ENCODE data around the gene GRM7.

The GRM7 gene

GRCh38 chr3:7428206-7428718, 567.3 kb downstream of the GRM7 start:
- TF ChIP-seq CTCF (IDR thresholded peaks at IDR 0.05; ENCODE audit: low read depth, low read length), result no peak
- DNase-seq (ENCODE audit: extremely low read depth, low read depth), result no peak

- TF ChIP-seq CTCF (IDR thresholded peaks at IDR 0.05; ENCODE audit: low read depth, low read length), result no peak
Observed at GRCh38 chr3:7432610-7433009, 571.7 kb downstream of the GRM7 start.

GRCh38 chr3:7433073-7433472, 572.2 kb downstream of the GRM7 start:
- DNase-seq (ENCODE audit: extremely low read depth, low read depth), result no peak

More at GRCh38 chr3:7432610-7433009, 571.7 kb downstream of the GRM7 start:
- DNase-seq (ENCODE audit: extremely low read depth, low read depth), result no peak

GRCh38 chr3:7436542-7436941, 575.6 kb downstream of the GRM7 start:
- no peak for DNase-seq (ENCODE audit: extremely low read depth, low read depth)
- no peak for TF ChIP-seq CTCF (IDR thresholded peaks at IDR 0.05; ENCODE audit: low read depth, low read length)

More at GRCh38 chr3:7433073-7433472, 572.2 kb downstream of the GRM7 start:
- no peak for TF ChIP-seq CTCF (IDR thresholded peaks at IDR 0.05; ENCODE audit: low read depth, low read length)

GRCh38 chr3:7437231-7437630, 576.3 kb downstream of the GRM7 start:
- no peak for TF ChIP-seq CTCF (IDR thresholded peaks at IDR 0.05; ENCODE audit: low read depth, low read length)
- no peak for DNase-seq (ENCODE audit: extremely low read depth, low read depth)

GRCh38 chr3:7439101-7439680, 578.3 kb downstream of the GRM7 start:
- no peak for TF ChIP-seq CTCF (IDR thresholded peaks at IDR 0.05; ENCODE audit: low read depth, low read length)
- no peak for DNase-seq (ENCODE audit: extremely low read depth, low read depth)

GRCh38 chr3:7444886-7445285, 584.0 kb downstream of the GRM7 start:
- no peak for TF ChIP-seq CTCF (IDR thresholded peaks at IDR 0.05; ENCODE audit: low read depth, low read length)
- DNase-seq (ENCODE audit: extremely low read depth, low read depth), result no peak

All from AG09319 (cell line).